Mesenchymal stem cell (in vitro differentiated cells and primary cell): Measurements from ENCODE around the gene ARHGAP4.

ENCODE experiments used
- DNase-seq: peaks from one replicate; pipeline ENCODE4 v3.0.0-alpha.2; 2013
- H2AFZ ChIP-seq: one replicate; pipeline ENCODE4 v1.6.1; 2013; ENCODE audit warnings: low read depth, mild to moderate bottlenecking, control low read depth, inconsistent platforms, low read length, moderate library complexity
- H2AK5ac ChIP-seq: 2 replicates; pipeline ENCODE4 v1.6.1; 2013; ENCODE audit warnings: low read length, moderate library complexity, mild to moderate bottlenecking, inconsistent platforms; ENCODE audit not compliant: severe bottlenecking
- H2BK120ac ChIP-seq: one replicate; pipeline ENCODE4 v1.6.1; 2013; ENCODE audit warnings: low read depth, mild to moderate bottlenecking, inconsistent platforms, low read length, moderate library complexity
- H2BK12ac ChIP-seq, 2 experiments: one replicate each; pipeline ENCODE4 v1.6.1; 2013; ENCODE audit warnings: inconsistent platforms in 2 of 2, low read length in 2 of 2, mild to moderate bottlenecking in 2 of 2, moderate library complexity in 2 of 2, control low read depth in 1 of 2
- H2BK15ac ChIP-seq: one replicate; pipeline ENCODE4 v1.6.1; 2013; ENCODE audit warnings: mild to moderate bottlenecking, low read depth, inconsistent platforms; ENCODE audit not compliant: poor library complexity, severe bottlenecking
- H2BK5ac ChIP-seq: 2 replicates; pipeline ENCODE4 v1.6.1; 2013; ENCODE audit warnings: low read depth, mild to moderate bottlenecking, low read length, control low read depth, inconsistent platforms; ENCODE audit not compliant: poor library complexity, severe bottlenecking
- H3K14ac ChIP-seq, 2 experiments: one replicate each; pipeline ENCODE4 v1.6.1; 2013; ENCODE audit warnings: inconsistent platforms in 2 of 2, low read length in 2 of 2, control low read depth in 1 of 2, mild to moderate bottlenecking in 1 of 2, moderate library complexity in 1 of 2
- H3K18ac ChIP-seq, 2 experiments: one replicate each; pipeline ENCODE4 v1.6.1; 2013; ENCODE audit warnings: inconsistent platforms in 2 of 2, low read length in 2 of 2, control low read depth in 1 of 2, low read depth in 1 of 2, mild to moderate bottlenecking in 1 of 2
- H3K23ac ChIP-seq, 2 experiments: one replicate each; pipeline ENCODE4 v1.6.1; 2013; ENCODE audit warnings: inconsistent platforms in 2 of 2, low read length in 2 of 2, mild to moderate bottlenecking in 2 of 2, moderate library complexity in 2 of 2, control low read depth in 1 of 2
- H3K27ac ChIP-seq: 2 replicates; pipeline ENCODE4 v1.5.1; 2013; ENCODE audit warnings: mild to moderate bottlenecking, moderate library complexity, low read length, control low read depth, inconsistent platforms; ENCODE audit not compliant: poor library complexity, severe bottlenecking
- H3K27me3 ChIP-seq, 2 experiments: 2 replicates each; pipeline versions ENCODE4 v1.6.1 to v1.7.0; 2013; ENCODE audit warnings: low read length in 2 of 2, mild to moderate bottlenecking in 2 of 2, moderate library complexity in 2 of 2, control low read depth in 1 of 2, inconsistent platforms in 1 of 2; ENCODE audit not compliant: control insufficient read depth in 1 of 2, insufficient read depth in 1 of 2
- H3K36me3 ChIP-seq, 2 experiments: 2 replicates each; pipeline versions ENCODE4 v1.6.1 to v1.7.0; 2013; ENCODE audit warnings: low read length in 2 of 2, control low read depth in 1 of 2, inconsistent platforms in 1 of 2, low read depth in 1 of 2, mild to moderate bottlenecking in 1 of 2; ENCODE audit not compliant: insufficient read depth in 2 of 2, control insufficient read depth in 1 of 2
- H3K4ac ChIP-seq, 2 experiments: one replicate each; pipeline ENCODE4 v1.6.1; 2013; ENCODE audit warnings: inconsistent platforms in 2 of 2, low read length in 2 of 2, mild to moderate bottlenecking in 2 of 2, moderate library complexity in 2 of 2, control low read depth in 1 of 2, low read depth in 1 of 2
- H3K4me1 ChIP-seq: 2 replicates; pipeline ENCODE4 v1.6.1; 2013; ENCODE audit warnings: low read depth, low read length, control low read depth; ENCODE audit not compliant: control insufficient read depth, insufficient read depth
- H3K4me2 ChIP-seq: 2 replicates; pipeline ENCODE4 v1.6.1; 2013; ENCODE audit warnings: low read length, mild to moderate bottlenecking, inconsistent platforms; ENCODE audit not compliant: poor library complexity, severe bottlenecking
- H3K4me3 ChIP-seq, 2 experiments: 2 replicates each; pipeline versions ENCODE4 v1.5.1 to v1.7.0; 2013; ENCODE audit warnings: low read length in 2 of 2, mild to moderate bottlenecking in 2 of 2, control low read depth in 1 of 2, low read depth in 1 of 2; ENCODE audit not compliant: insufficient read depth in 1 of 2
- H3K79me1 ChIP-seq: replicated peaks from 2 replicates; pipeline ENCODE4 v1.6.1; 2013; ENCODE audit warnings: mild to moderate bottlenecking, control low read depth, low read length, inconsistent platforms; ENCODE audit not compliant: poor library complexity, severe bottlenecking
- H3K9ac ChIP-seq: 2 replicates; pipeline ENCODE4 v1.7.0; 2013; ENCODE audit warnings: mild to moderate bottlenecking, low read length, moderate library complexity
- H3K9me3 ChIP-seq: 2 replicates; pipeline ENCODE4 v1.7.0; 2013; ENCODE audit warnings: mild to moderate bottlenecking, low read length; ENCODE audit not compliant: control insufficient read depth
- H4K8ac ChIP-seq: one replicate; pipeline ENCODE4 v1.6.1; 2013; ENCODE audit warnings: inconsistent platforms, mild to moderate bottlenecking, low read length, moderate library complexity
- H4K91ac ChIP-seq: one replicate; pipeline ENCODE4 v1.6.1; 2013; ENCODE audit warnings: mild to moderate bottlenecking, low read length, inconsistent platforms
- WGBS: methylation state at CpG from one replicate; pipeline ENCODE4 v1.1.7; 2013; ENCODE audit warnings: mixed read lengths; 5-methylcytosine and 5-hydroxymethylcytosine counted together

Gene ARHGAP4

GRCh38 chrX:153954558-153955227 lies 28.6 kb upstream of the ARHGAP4 start:
- Histone ChIP-seq H3K9ac (no peak overlapping the region), H4K91ac (no peak overlapping the region), H2BK5ac (no peak overlapping the region), H3K18ac (no peak overlapping the region), H3K79me1 (peaks cover 28% of the 10 kb centered on the region), H3K36me3 (peaks cover 98 to 100% of the 10 kb centered on the region in 2 experiments), H2AFZ (no peak overlapping the region), H3K4me1 (peaks cover 5% of the 10 kb centered on the region), H3K14ac (no peak overlapping the region), H4K8ac (peak overlapping the region; percentile 21), H2BK15ac (no peak overlapping the region), H3K27ac (no peak overlapping the region), H3K23ac (no peak overlapping the region), H2BK12ac (no peak overlapping the region), H2AK5ac (no peak overlapping the region), H3K4me3 (no peak overlapping the region), H3K27me3 (no peaks in the 10 kb centered on the region), H3K4me2 (no peak overlapping the region), H3K4ac (no peak overlapping the region), H3K9me3 (no peaks in the 10 kb centered on the region), H2BK120ac (no peak overlapping the region)
- DNase-seq, result no peak
- 97% methylated on average over 36 of the region's 44 CpGs for WGBS

GRCh38 chrX:153953892-153954557 lies 28.0 kb upstream of the ARHGAP4 start:
- Histone ChIP-seq H2AK5ac (no peak overlapping the region), H4K91ac (peak overlapping the region; percentile 66), H3K27me3 (no peaks in the 10 kb centered on the region), H4K8ac (peak overlapping the region; percentile 80), H3K23ac (no peak overlapping the region), H2AFZ (no peak overlapping the region), H3K18ac (no peak overlapping the region), H3K4me2 (no peak overlapping the region), H3K14ac (no peak overlapping the region), H3K9me3 (no peaks in the 10 kb centered on the region), H2BK15ac (no peak overlapping the region), H3K36me3 (peaks cover 97 to 100% of the 10 kb centered on the region in 2 experiments), H3K27ac (no peak overlapping the region), H2BK5ac (no peak overlapping the region), H2BK120ac (no peak overlapping the region), H3K79me1 (peaks cover 24% of the 10 kb centered on the region), H3K4me3 (no peak overlapping the region), H3K4ac (peak overlapping the region in 1 of 2 experiments; percentile 46), H3K9ac (no peak overlapping the region), H2BK12ac (peak overlapping the region in 1 of 2 experiments; percentile 67), H3K4me1 (peaks cover 8% of the 10 kb centered on the region)
- DNase-seq, result no peak
- 89% methylated on average over 13 of the region's 33 CpGs for WGBS

DNA sequence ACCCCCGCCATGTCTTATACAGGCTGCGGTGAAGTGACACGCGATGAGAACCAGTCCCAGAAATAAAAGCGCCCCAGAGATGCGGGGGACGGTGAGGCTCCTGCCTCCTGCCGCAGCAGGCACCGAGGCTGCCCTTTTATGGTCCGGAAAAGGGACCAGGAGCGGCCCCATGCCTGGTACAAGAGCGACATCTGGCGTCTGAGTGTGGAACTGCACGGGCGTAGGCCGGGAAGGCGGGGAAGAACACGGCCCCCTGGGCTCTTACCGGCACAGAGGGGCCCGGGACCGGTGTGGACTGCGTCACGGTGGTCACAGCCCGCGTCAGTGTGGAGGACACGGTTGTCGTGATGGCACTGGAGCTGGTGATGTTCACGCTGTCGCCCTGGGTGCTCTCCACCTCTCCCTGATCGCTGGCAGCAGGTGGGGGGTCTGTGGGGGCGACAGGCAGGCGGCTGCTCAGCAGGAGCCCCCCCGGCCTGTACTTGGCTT lies 27.3 kb upstream of the ARHGAP4 start:
- H3K36me3 ChIP-seq, result peaks cover 96 to 99% of the 10 kb centered on the region in 2 experiments

GRCh38 chrX:153952373-153953026 lies 26.4 kb upstream of the ARHGAP4 start:
- Histone ChIP-seq H3K14ac (no peak overlapping the region), H2AFZ (no peak overlapping the region), H2BK15ac (no peak overlapping the region), H3K27me3 (no peaks in the 10 kb centered on the region), H3K79me1 (peaks cover 22% of the 10 kb centered on the region), H3K27ac (no peak overlapping the region), H4K91ac (no peak overlapping the region), H2AK5ac (peak overlapping the region; percentile 58), H3K36me3 (peaks cover 94 to 96% of the 10 kb centered on the region in 2 experiments), H3K4me2 (no peak overlapping the region), H3K4me3 (no peak overlapping the region), H3K23ac (no peak overlapping the region), H4K8ac (no peak overlapping the region), H3K18ac (no peak overlapping the region), H2BK5ac (no peak overlapping the region), H3K4me1 (peaks cover 15% of the 10 kb centered on the region), H2BK12ac (no peak overlapping the region), H3K4ac (no peak overlapping the region), H3K9me3 (no peaks in the 10 kb centered on the region), H2BK120ac (no peak overlapping the region), H3K9ac (no peak overlapping the region)
- WGBS, result 96% methylated on average over 23 of the region's 32 CpGs
- DNase-seq, result no peak

More for the DNA sequence above, 27.3 kb upstream of the ARHGAP4 start:
- H2AK5ac ChIP-seq, result peak overlapping the region; percentile 55
- peak overlapping the region in 1 of 2 experiments; percentile 46 for H3K4ac ChIP-seq
- no peak overlapping the region for H3K18ac ChIP-seq
- no peak overlapping the region for H3K14ac ChIP-seq
- H2BK15ac ChIP-seq, result no peak overlapping the region
- no peak overlapping the region for H3K23ac ChIP-seq
- peak overlapping the region; percentile 40 for H4K8ac ChIP-seq
- H4K91ac ChIP-seq, result peak overlapping the region; percentile 66
- no peak overlapping the region for H2BK12ac ChIP-seq
- H3K27me3 ChIP-seq, result no peaks in the 10 kb centered on the region
- no peak overlapping the region for H2BK120ac ChIP-seq
- no peak overlapping the region for H2AFZ ChIP-seq
- peaks cover 22% of the 10 kb centered on the region for H3K79me1 ChIP-seq
- no peak overlapping the region for H2BK5ac ChIP-seq
- no peak overlapping the region for H3K4me3 ChIP-seq
- H3K4me1 ChIP-seq, result peaks cover 11% of the 10 kb centered on the region
- 8% methylated on average over 20 of the region's 33 CpGs for WGBS
- no peaks in the 10 kb centered on the region for H3K9me3 ChIP-seq
- peak; percentile 59 for DNase-seq
- no peak overlapping the region for H3K27ac ChIP-seq
- no peak overlapping the region for H3K4me2 ChIP-seq
- no peak overlapping the region for H3K9ac ChIP-seq
